ENCODE data around the gene PLD1.
"Not testable (repeated sequence)": the region's sequence is repeated elsewhere in the genome, so short reads cannot be mapped to it uniquely, and the experiment has no call there.

DNA sequence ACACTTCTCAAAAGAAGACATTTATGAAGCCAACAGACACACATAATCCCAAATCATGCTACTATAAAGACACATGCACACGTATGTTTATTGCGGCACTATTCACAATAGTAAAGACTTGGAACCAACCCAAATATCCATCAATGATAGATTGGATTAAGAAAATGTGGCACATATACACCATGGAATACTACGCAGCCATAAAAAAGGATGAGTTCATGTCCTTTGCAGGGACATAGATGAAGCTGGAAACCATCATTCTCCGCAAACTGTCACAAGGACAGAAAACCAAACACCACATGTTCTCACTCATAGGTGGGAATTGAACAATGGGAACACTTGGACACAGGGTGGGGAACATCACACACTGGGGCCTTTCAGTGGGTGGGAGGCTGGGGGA, 48.5 kb upstream of the PLD1 start:
- not testable (repeated sequence) for TF ChIP-seq YY1 (IDR thresholded peaks at IDR 0.05); CTCF (IDR thresholded peaks at IDR 0.05; ENCODE audit: low read depth, low read length, missing input control); TAF1 (conservative IDR thresholded peaks at IDR 0.05); JUND (IDR thresholded peaks at IDR 0.05); SP1 (IDR thresholded peaks at IDR 0.05); REST (IDR thresholded peaks at IDR 0.05); RAD21 (IDR thresholded peaks at IDR 0.05); HNF4G (IDR thresholded peaks at IDR 0.05); NR2F2 (IDR thresholded peaks at IDR 0.05); ZBTB33 (IDR thresholded peaks at IDR 0.05); ATF3 (IDR thresholded peaks at IDR 0.05)
- TF ChIP-seq, protein P1, sequence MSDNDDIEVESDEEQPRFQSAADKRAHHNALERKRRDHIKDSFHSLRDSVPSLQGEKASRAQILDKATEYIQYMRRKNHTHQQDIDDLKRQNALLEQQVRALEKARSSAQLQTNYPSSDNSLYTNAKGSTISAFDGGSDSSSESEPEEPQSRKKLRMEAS (IDR thresholded peaks at IDR 0.05), result not testable (repeated sequence)
